Measurements from ENCODE around the gene PTPN5.

PTPN5 gene

GRCh38 chr11:18772211-18772610 lies 19.4 kb downstream of the PTPN5 start:
- DNase-seq: no peak

- DNase-seq: no peak
Observed at GRCh38 chr11:18771266-18772035, 20.1 kb downstream of the PTPN5 start.

- no peak for DNase-seq
Observed at GRCh38 chr11:18770479-18771125, 21.0 kb downstream of the PTPN5 start.

- no peak for DNase-seq
Observed at GRCh38 chr11:18769802-18770456, 21.7 kb downstream of the PTPN5 start.

- DNase-seq: no peak
Observed at GRCh38 chr11:18768978-18769377, 22.6 kb downstream of the PTPN5 start.

GRCh38 chr11:18768472-18768901 lies 23.1 kb downstream of the PTPN5 start:
- no peak for DNase-seq

- DNase-seq: no peak
Observed at GRCh38 chr11:18766015-18766414, 25.6 kb downstream of the PTPN5 start.

- DNase-seq: no peak
Observed at GRCh38 chr11:18765554-18765953, 26.0 kb downstream of the PTPN5 start.

GRCh38 chr11:18761741-18762140 lies 29.9 kb downstream of the PTPN5 start:
- DNase-seq: no peak

GRCh38 chr11:18761144-18761543 lies 30.5 kb downstream of the PTPN5 start:
- no peak for DNase-seq

GRCh38 chr11:18757811-18758210 lies 33.8 kb downstream of the PTPN5 start:
- DNase-seq: no peak

- DNase-seq: no peak
Observed at GRCh38 chr11:18756889-18757288, 34.7 kb downstream of the PTPN5 start.

GRCh38 chr11:18754308-18754707 lies 37.3 kb downstream of the PTPN5 start:
- no peak for DNase-seq

- no peak for DNase-seq
Observed at GRCh38 chr11:18752502-18752901, 39.1 kb downstream of the PTPN5 start.

GRCh38 chr11:18750944-18751343 lies 40.7 kb downstream of the PTPN5 start:
- DNase-seq: no peak

- no peak for DNase-seq
Observed at GRCh38 chr11:18749681-18750319, 41.8 kb downstream of the PTPN5 start.

GRCh38 chr11:18748766-18749365 lies 42.7 kb downstream of the PTPN5 start:
- DNase-seq: no peak

- no peak for DNase-seq
Observed at GRCh38 chr11:18745251-18745650, 46.3 kb downstream of the PTPN5 start.

GRCh38 chr11:18743900-18744514 lies 47.6 kb downstream of the PTPN5 start:
- no peak for DNase-seq

- no peak for DNase-seq
Observed at GRCh38 chr11:18743365-18743764, 48.2 kb downstream of the PTPN5 start.

GRCh38 chr11:18741783-18742182 lies 49.8 kb downstream of the PTPN5 start:
- no peak for DNase-seq

- no peak for DNase-seq
Observed at GRCh38 chr11:18739685-18740084, 51.9 kb downstream of the PTPN5 start.

GRCh38 chr11:18737642-18738041 lies 54.0 kb downstream of the PTPN5 start:
- no peak for DNase-seq
